HG03280 (cell line): ENCODE results near the gene SREBF2.

Experiments
- ATAC-seq: cut with Tn5 transposase; IDR thresholded peaks from one replicate; pipeline ENCODE4 v1.9.1; 2021; ENCODE audit warnings: mild to moderate bottlenecking, moderate library complexity; ENCODE audit not compliant: unreplicated experiment

Gene SREBF2

GRCh38 chr22:41906822-41907221 is 73.9 kb downstream of the SREBF2 start:
- no peak for ATAC-seq

GRCh38 chr22:41907436-41908401 is 74.8 kb downstream of the SREBF2 start:
- no peak for ATAC-seq

GRCh38 chr22:41908411-41909309 is 75.8 kb downstream of the SREBF2 start:
- ATAC-seq = no peak

- no peak for ATAC-seq
These were observed 76.6 kb downstream of the SREBF2 start for GRCh38 chr22:41909310-41910049.

- no peak for ATAC-seq
These were observed 77.4 kb downstream of the SREBF2 start for GRCh38 chr22:41910050-41911000.

GRCh38 chr22:41911001-41911611 is 78.2 kb downstream of the SREBF2 start:
- no peak for ATAC-seq

- ATAC-seq = no peak
These were observed 79.6 kb downstream of the SREBF2 start for GRCh38 chr22:41912338-41913039.

GRCh38 chr22:41913040-41913719 is 80.3 kb downstream of the SREBF2 start:
- ATAC-seq = no peak

GRCh38 chr22:41913842-41914534 is 81.1 kb downstream of the SREBF2 start:
- no peak for ATAC-seq

- ATAC-seq = no peak
These were observed 81.7 kb downstream of the SREBF2 start for GRCh38 chr22:41914611-41915034.

- ATAC-seq = no peak
These were observed 82.3 kb downstream of the SREBF2 start, which contains the start of gene SHISA8 for GRCh38 chr22:41915035-41915785. Gene SHISA8, minus strand, starts transcription at chr22:41915074. Its CDS starts 407 bp downstream, at chr22:41914667.

GRCh38 chr22:41915786-41916493 is 83.0 kb downstream of the SREBF2 start:
- no peak for ATAC-seq

- no peak for ATAC-seq
These were observed 83.9 kb downstream of the SREBF2 start for GRCh38 chr22:41916745-41917358.

GRCh38 chr22:41917375-41917902 is 84.5 kb downstream of the SREBF2 start:
- ATAC-seq = no peak
